Gastrocnemius medialis (tissue), 4 donors: Measurements from ENCODE around the gene UBN2.

Source experiments
- CTCF ChIP-seq, 5 experiments: fragments of 450-650 bp in 3 of 5; fragments of 200-600 bp in 2 of 5; sonication (generic) in 2 of 5; IDR thresholded peaks in 4 of 5; conservative IDR thresholded peaks in 1 of 5; 1 replicate in 4 of 5; 2 replicates in 1 of 5; pipeline ENCODE4 v1.5.1; 2016 to 2019; ENCODE audit warnings: antibody characterized with exemption in 5 of 5, mild to moderate bottlenecking in 3 of 5, moderate library complexity in 3 of 5
- POLR2A ChIP-seq, 2 donors: fragments of 450-650 bp; IDR thresholded peaks; one replicate each; pipeline ENCODE4 v1.6.1; 2017; ENCODE audit warnings: antibody characterized with exemption in 2 of 2, mild to moderate bottlenecking in 2 of 2, moderate library complexity in 2 of 2

GRCh38 chr7:139230023-139230422 is 1.0 kb upstream of the UBN2 start:
- TF ChIP-seq POLR2A (IDR thresholded peaks at IDR 0.05) (no peak), CTCF (IDR thresholded peaks at IDR 0.05 in 4 of 5, conservative IDR thresholded peaks at IDR 0.05 in 1 of 5) (no peak)
